PFSK-1 (cell line): ENCODE results near the gene MICB.

Experiments used
- FOXP2 ChIP-seq: optimal IDR thresholded peaks from 2 replicates; pipeline ENCODE3; 2011; ENCODE audit warnings: borderline replicate concordance, control low read depth, inconsistent platforms; ENCODE audit not compliant: insufficient read depth; ENCODE audit errors: extremely low read length, extremely low read depth
- POLR2AphosphoS5 ChIP-seq: IDR thresholded peaks from 2 replicates; pipeline ENCODE4 v1.6.1; 2012; ENCODE audit warnings: low read depth, mild to moderate bottlenecking, control low read depth, low read length, moderate library complexity
- REST ChIP-seq, 2 experiments: IDR thresholded peaks; 2 replicates each; pipeline versions ENCODE4 v1.6.1 to v1.8.0; 2011 to 2012; ENCODE audit warnings: low read depth in 2 of 2, low read length in 2 of 2, control low read depth in 1 of 2, inconsistent platforms in 1 of 2, mild to moderate bottlenecking in 1 of 2, moderate library complexity in 1 of 2; ENCODE audit not compliant: insufficient read depth in 1 of 2
- SIN3A ChIP-seq: IDR thresholded peaks from 2 replicates; pipeline ENCODE4 v1.6.1; 2012; ENCODE audit warnings: mild to moderate bottlenecking, low read length, moderate library complexity, borderline replicate concordance; ENCODE audit not compliant: insufficient read depth
- TAF1 ChIP-seq: IDR thresholded peaks from 2 replicates; pipeline ENCODE4 v1.6.1; 2012; ENCODE audit warnings: low read length, control low read depth, borderline replicate concordance; ENCODE audit not compliant: insufficient read depth

Gene MICB

DNA sequence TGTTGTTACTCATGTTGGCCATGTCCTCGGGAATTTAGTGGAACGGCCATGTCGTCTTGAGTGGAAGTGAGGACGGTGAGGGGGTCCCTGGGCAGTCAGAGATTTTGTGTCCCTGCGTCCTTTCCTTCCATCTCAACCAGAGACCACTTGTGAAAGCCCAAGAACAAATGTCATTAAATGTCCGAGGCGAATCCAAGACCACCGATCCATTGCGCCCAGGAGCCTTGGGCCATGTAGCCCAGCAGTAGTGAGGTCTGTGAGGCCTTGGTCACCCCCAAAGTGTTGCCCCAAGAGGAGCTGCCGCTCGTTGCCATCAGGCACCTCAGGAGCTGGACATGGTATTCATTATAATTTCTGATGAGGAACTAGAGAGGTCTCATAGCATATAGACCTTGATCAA is 17.4 kb upstream of the MICB start:
- no peak for TF ChIP-seq FOXP2
- no peak for TF ChIP-seq REST (IDR thresholded peaks at IDR 0.05; ENCODE audit: insufficient read depth in 1 of 2, low read depth in 2 of 2, low read length in 2 of 2)
- no peak for TF ChIP-seq TAF1
- TF ChIP-seq SIN3A = no peak
- TF ChIP-seq POLR2AphosphoS5 = no peak

GRCh38 chr6:31483392-31483791 is 14.6 kb upstream of the MICB start:
- TF ChIP-seq SIN3A (no peak), POLR2AphosphoS5 (no peak), FOXP2 (no peak), TAF1 (no peak), REST (IDR thresholded peaks at IDR 0.05; ENCODE audit: insufficient read depth in 1 of 2, low read depth in 2 of 2, low read length in 2 of 2) (no peak)

- TF ChIP-seq TAF1 (no peak), REST (IDR thresholded peaks at IDR 0.05; ENCODE audit: insufficient read depth in 1 of 2, low read depth in 2 of 2, low read length in 2 of 2) (no peak), POLR2AphosphoS5 (no peak), FOXP2 (no peak), SIN3A (no peak)
Measured at GRCh38 chr6:31485055-31485454, 12.9 kb upstream of the MICB start.

GRCh38 chr6:31489086-31489485 is 8.9 kb upstream of the MICB start:
- TF ChIP-seq SIN3A (no peak), REST (IDR thresholded peaks at IDR 0.05; ENCODE audit: insufficient read depth in 1 of 2, low read depth in 2 of 2, low read length in 2 of 2) (no peak), TAF1 (no peak), FOXP2 (no peak), POLR2AphosphoS5 (no peak)
